GM23338 (cell line): ENCODE measurements around the gene ARHGAP27. TPM values are rescaled to one million over a fixed set of nuclear protein-coding genes. Genes with fewer than 3 reads are reported as not detected.

Source experiments
- ATAC-seq: fragments of 200-7000 bp; cut with Tn5 transposase; 3 replicates; pipeline ENCODE4 v1.9.1; 2020
- DNase-seq: peaks from one replicate; pipeline ENCODE4 v3.0.0-alpha.2; 2015; ENCODE audit warnings: low spot score
- H2AFZ ChIP-seq: fragments of 200-600 bp; sonication (generic); 2 replicates; pipeline ENCODE4 v1.8.0; 2016; ENCODE audit warnings: antibody characterized with exemption, mild to moderate bottlenecking, moderate library complexity
- H3F3A ChIP-seq: fragments of 200-600 bp; sonication (generic); replicated peaks from 2 replicates; pipeline ENCODE4 v1.8.0; 2017; ENCODE audit warnings: antibody characterized with exemption, mixed run types, low read depth
- H3K27ac ChIP-seq: fragments of 200-600 bp; sonication (generic); 2 replicates; pipeline ENCODE4 v1.6.1; 2016; ENCODE audit warnings: low read depth
- H3K27me3 ChIP-seq: fragments of 200-600 bp; sonication (generic); 2 replicates; pipeline ENCODE4 v1.8.0; 2016; ENCODE audit warnings: mild to moderate bottlenecking, mixed run types, moderate library complexity; ENCODE audit not compliant: insufficient read depth
- H3K36me3 ChIP-seq: fragments of 200-600 bp; sonication (generic); 2 replicates; pipeline ENCODE4 v1.8.0; 2016; ENCODE audit warnings: mild to moderate bottlenecking; ENCODE audit not compliant: insufficient read depth
- H3K4me1 ChIP-seq: fragments of 200-600 bp; sonication (generic); 2 replicates; pipeline ENCODE4 v1.8.0; 2016; ENCODE audit warnings: mild to moderate bottlenecking, moderate library complexity; ENCODE audit not compliant: insufficient read depth
- H3K4me2 ChIP-seq: fragments of 200-600 bp; sonication (generic); 2 replicates; pipeline ENCODE4 v1.7.1; 2017; ENCODE audit warnings: mixed run types
- H3K4me3 ChIP-seq: fragments of 200-600 bp; sonication (generic); 2 replicates; pipeline ENCODE4 v1.6.1; 2016; ENCODE audit warnings: mixed run types
- H3K79me2 ChIP-seq: fragments of 200-600 bp; sonication (generic); replicated peaks from 2 replicates; pipeline ENCODE4 v1.8.0; 2017; ENCODE audit warnings: mild to moderate bottlenecking; ENCODE audit not compliant: insufficient read depth
- H3K9me2 ChIP-seq: fragments of 200-600 bp; sonication (generic); 2 replicates; pipeline ENCODE4 v1.8.0; 2017; ENCODE audit not compliant: insufficient read depth
- H4K20me1 ChIP-seq: fragments of 200-600 bp; sonication (generic); replicated peaks from 2 replicates; pipeline ENCODE4 v1.8.0; 2017; ENCODE audit warnings: mild to moderate bottlenecking; ENCODE audit not compliant: insufficient read depth
- H3K27ac Mint-ChIP-seq: 2 replicates; pipeline ENCODE4 v1.8.0; 2020; ENCODE audit warnings: inconsistent platforms, mild to moderate bottlenecking, moderate library complexity, mixed read lengths
- H3K27me3 Mint-ChIP-seq: 3 replicates; pipeline ENCODE4 v1.8.0; 2022; ENCODE audit warnings: low read depth, mild to moderate bottlenecking, moderate library complexity, mixed read lengths, inconsistent platforms; ENCODE audit not compliant: insufficient read depth, poor library complexity
- H3K36me3 Mint-ChIP-seq: 3 replicates; pipeline ENCODE4 v1.8.0; 2021; ENCODE audit warnings: low read depth, mild to moderate bottlenecking, inconsistent platforms, moderate library complexity, mixed read lengths
- H3K4me1 Mint-ChIP-seq: 3 replicates; pipeline ENCODE4 v1.8.0; 2020; ENCODE audit warnings: mild to moderate bottlenecking, inconsistent platforms, mixed read lengths
- H3K4me3 Mint-ChIP-seq: 3 replicates; pipeline ENCODE4 v1.8.0; 2021; ENCODE audit warnings: moderate library complexity, mild to moderate bottlenecking, inconsistent platforms, mixed read lengths
- H3K9me3 Mint-ChIP-seq: 3 replicates; pipeline ENCODE4 v1.8.0; 2020; ENCODE audit warnings: moderate library complexity, mild to moderate bottlenecking, inconsistent platforms, mixed read lengths
- CREB1 ChIP-seq: fragments of 250-450 bp; sonication (Bioruptor Pico); IDR thresholded peaks from 2 replicates; pipeline ENCODE4 v1.5.0; 2020; ENCODE audit warnings: low read depth, mild to moderate bottlenecking, moderate library complexity
- EZH2 ChIP-seq: fragments of 200-600 bp; sonication (generic); IDR thresholded peaks from one replicate; pipeline ENCODE4 v1.8.0; 2017; ENCODE audit warnings: antibody characterized with exemption, mild to moderate bottlenecking, low read depth; ENCODE audit not compliant: unreplicated experiment
- JUNB ChIP-seq: IDR thresholded peaks from one replicate; pipeline ENCODE4 v1.6.1; 2016; ENCODE audit warnings: antibody characterized with exemption; ENCODE audit not compliant: unreplicated experiment
- NANOG ChIP-seq: IDR thresholded peaks from 2 replicates; pipeline ENCODE4 v1.6.1; 2016; ENCODE audit warnings: antibody characterized with exemption, borderline replicate concordance
- POLR2AphosphoS5 ChIP-seq: IDR thresholded peaks from 2 replicates; pipeline ENCODE4 v1.6.1; 2016; ENCODE audit warnings: antibody characterized with exemption, low read depth
- STAT1 ChIP-seq: IDR thresholded peaks from one replicate; pipeline ENCODE4 v1.6.1; 2016; ENCODE audit warnings: antibody characterized with exemption; ENCODE audit not compliant: unreplicated experiment
- ZNF331 ChIP-seq: fragments of 250-450 bp; sonication (Bioruptor Pico); IDR thresholded peaks from 2 replicates; pipeline ENCODE4 v1.5.0; 2020; ENCODE audit warnings: low read depth, mild to moderate bottlenecking, moderate library complexity
- polyA plus RNA-seq: library from polyadenylated mRNA; unstranded; fragments of >200 nt; fragmentation: Nextera tagmentation; extraction: Ambion mirVana; gene quantifications from 2 replicates; pipeline ENCODE4 v1.2.1, GENCODE V29; 2016
- total RNA-seq: library from RNA; depleted of rRNA; stranded (reverse); fragments of >200 nt; shearing (Covaris generic); gene quantifications from 2 replicates; pipeline ENCODE4 v1.2.3, GENCODE V29; 2014
- TF ChIP-seq, protein P1 (sequence below): IDR thresholded peaks from one replicate; pipeline ENCODE4 v1.6.1; 2018; ENCODE audit warnings: antibody characterized with exemption; ENCODE audit not compliant: unreplicated experiment
- TF ChIP-seq, protein P2 (sequence below): fragments of 250-450 bp; sonication (Bioruptor Pico); IDR thresholded peaks from 2 replicates; pipeline ENCODE4 v1.5.0; 2020; ENCODE audit warnings: mild to moderate bottlenecking, moderate library complexity

The ARHGAP27 gene
- total and polyA plus RNA-seq, 2 experiments from 2014 or later: 5.9 to 17.7 TPM

DNA sequence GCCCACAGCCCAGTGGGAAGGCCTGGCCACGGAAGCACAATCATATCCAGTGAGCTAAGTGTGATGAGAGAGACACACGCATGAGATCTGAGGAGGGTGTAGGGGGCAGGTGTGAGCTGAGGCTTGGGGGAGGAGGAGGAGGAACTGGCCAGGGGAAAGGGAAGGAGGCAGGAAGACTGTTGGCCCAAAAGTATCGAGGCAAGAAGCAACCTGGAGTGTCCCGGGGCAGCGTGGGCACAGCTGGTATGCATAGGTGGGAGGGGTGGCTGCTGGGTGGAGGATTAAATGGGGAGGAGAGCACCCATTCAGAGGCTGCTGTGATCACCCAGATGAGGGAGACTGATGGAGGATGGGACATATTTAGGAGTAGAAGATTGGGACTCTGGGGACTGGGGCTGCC lies 41.4 kb downstream of the ARHGAP27 start:
- H3K4me2 ChIP-seq: no peak overlapping the region
- no peak overlapping the region for H3K27ac ChIP-seq
- no peaks in the 10 kb centered on the region for H4K20me1 ChIP-seq
- Mint-ChIP-seq H3K27me3 (peaks cover 17% of the 10 kb centered on the region), H3K9me3 (no peaks in the 10 kb centered on the region), H3K27ac (no peak overlapping the region), H3K4me3 (no peak overlapping the region), H3K36me3 (no peaks in the 10 kb centered on the region), H3K4me1 (peaks cover 7% of the 10 kb centered on the region)
- no peaks in the 10 kb centered on the region for H3K27me3 ChIP-seq
- ATAC-seq: no peak
- no peaks in the 10 kb centered on the region for H3K9me2 ChIP-seq
- H3K4me3 ChIP-seq: no peak overlapping the region
- DNase-seq: no peak
- no peaks in the 10 kb centered on the region for H3K79me2 ChIP-seq
- peaks cover 6% of the 10 kb centered on the region; the same call in 1 of the 2 replicates for H3K4me1 ChIP-seq
- H3K36me3 ChIP-seq: no peaks in the 10 kb centered on the region
- no peak overlapping the region for H2AFZ ChIP-seq
- no peaks in the 10 kb centered on the region for H3F3A ChIP-seq
- no peak for TF ChIP-seq POLR2AphosphoS5
- no peak for TF ChIP-seq JUNB
- TF ChIP-seq ZNF331 (CRISPR knock-in tag): no peak
- no peak for TF ChIP-seq CREB1 (CRISPR knock-in tag)
- TF ChIP-seq STAT1: no peak
- TF ChIP-seq, protein P1, sequence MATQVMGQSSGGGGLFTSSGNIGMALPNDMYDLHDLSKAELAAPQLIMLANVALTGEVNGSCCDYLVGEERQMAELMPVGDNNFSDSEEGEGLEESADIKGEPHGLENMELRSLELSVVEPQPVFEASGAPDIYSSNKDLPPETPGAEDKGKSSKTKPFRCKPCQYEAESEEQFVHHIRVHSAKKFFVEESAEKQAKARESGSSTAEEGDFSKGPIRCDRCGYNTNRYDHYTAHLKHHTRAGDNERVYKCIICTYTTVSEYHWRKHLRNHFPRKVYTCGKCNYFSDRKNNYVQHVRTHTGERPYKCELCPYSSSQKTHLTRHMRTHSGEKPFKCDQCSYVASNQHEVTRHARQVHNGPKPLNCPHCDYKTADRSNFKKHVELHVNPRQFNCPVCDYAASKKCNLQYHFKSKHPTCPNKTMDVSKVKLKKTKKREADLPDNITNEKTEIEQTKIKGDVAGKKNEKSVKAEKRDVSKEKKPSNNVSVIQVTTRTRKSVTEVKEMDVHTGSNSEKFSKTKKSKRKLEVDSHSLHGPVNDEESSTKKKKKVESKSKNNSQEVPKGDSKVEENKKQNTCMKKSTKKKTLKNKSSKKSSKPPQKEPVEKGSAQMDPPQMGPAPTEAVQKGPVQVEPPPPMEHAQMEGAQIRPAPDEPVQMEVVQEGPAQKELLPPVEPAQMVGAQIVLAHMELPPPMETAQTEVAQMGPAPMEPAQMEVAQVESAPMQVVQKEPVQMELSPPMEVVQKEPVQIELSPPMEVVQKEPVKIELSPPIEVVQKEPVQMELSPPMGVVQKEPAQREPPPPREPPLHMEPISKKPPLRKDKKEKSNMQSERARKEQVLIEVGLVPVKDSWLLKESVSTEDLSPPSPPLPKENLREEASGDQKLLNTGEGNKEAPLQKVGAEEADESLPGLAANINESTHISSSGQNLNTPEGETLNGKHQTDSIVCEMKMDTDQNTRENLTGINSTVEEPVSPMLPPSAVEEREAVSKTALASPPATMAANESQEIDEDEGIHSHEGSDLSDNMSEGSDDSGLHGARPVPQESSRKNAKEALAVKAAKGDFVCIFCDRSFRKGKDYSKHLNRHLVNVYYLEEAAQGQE: no peak
- no peak for TF ChIP-seq NANOG
- TF ChIP-seq, protein P2, sequence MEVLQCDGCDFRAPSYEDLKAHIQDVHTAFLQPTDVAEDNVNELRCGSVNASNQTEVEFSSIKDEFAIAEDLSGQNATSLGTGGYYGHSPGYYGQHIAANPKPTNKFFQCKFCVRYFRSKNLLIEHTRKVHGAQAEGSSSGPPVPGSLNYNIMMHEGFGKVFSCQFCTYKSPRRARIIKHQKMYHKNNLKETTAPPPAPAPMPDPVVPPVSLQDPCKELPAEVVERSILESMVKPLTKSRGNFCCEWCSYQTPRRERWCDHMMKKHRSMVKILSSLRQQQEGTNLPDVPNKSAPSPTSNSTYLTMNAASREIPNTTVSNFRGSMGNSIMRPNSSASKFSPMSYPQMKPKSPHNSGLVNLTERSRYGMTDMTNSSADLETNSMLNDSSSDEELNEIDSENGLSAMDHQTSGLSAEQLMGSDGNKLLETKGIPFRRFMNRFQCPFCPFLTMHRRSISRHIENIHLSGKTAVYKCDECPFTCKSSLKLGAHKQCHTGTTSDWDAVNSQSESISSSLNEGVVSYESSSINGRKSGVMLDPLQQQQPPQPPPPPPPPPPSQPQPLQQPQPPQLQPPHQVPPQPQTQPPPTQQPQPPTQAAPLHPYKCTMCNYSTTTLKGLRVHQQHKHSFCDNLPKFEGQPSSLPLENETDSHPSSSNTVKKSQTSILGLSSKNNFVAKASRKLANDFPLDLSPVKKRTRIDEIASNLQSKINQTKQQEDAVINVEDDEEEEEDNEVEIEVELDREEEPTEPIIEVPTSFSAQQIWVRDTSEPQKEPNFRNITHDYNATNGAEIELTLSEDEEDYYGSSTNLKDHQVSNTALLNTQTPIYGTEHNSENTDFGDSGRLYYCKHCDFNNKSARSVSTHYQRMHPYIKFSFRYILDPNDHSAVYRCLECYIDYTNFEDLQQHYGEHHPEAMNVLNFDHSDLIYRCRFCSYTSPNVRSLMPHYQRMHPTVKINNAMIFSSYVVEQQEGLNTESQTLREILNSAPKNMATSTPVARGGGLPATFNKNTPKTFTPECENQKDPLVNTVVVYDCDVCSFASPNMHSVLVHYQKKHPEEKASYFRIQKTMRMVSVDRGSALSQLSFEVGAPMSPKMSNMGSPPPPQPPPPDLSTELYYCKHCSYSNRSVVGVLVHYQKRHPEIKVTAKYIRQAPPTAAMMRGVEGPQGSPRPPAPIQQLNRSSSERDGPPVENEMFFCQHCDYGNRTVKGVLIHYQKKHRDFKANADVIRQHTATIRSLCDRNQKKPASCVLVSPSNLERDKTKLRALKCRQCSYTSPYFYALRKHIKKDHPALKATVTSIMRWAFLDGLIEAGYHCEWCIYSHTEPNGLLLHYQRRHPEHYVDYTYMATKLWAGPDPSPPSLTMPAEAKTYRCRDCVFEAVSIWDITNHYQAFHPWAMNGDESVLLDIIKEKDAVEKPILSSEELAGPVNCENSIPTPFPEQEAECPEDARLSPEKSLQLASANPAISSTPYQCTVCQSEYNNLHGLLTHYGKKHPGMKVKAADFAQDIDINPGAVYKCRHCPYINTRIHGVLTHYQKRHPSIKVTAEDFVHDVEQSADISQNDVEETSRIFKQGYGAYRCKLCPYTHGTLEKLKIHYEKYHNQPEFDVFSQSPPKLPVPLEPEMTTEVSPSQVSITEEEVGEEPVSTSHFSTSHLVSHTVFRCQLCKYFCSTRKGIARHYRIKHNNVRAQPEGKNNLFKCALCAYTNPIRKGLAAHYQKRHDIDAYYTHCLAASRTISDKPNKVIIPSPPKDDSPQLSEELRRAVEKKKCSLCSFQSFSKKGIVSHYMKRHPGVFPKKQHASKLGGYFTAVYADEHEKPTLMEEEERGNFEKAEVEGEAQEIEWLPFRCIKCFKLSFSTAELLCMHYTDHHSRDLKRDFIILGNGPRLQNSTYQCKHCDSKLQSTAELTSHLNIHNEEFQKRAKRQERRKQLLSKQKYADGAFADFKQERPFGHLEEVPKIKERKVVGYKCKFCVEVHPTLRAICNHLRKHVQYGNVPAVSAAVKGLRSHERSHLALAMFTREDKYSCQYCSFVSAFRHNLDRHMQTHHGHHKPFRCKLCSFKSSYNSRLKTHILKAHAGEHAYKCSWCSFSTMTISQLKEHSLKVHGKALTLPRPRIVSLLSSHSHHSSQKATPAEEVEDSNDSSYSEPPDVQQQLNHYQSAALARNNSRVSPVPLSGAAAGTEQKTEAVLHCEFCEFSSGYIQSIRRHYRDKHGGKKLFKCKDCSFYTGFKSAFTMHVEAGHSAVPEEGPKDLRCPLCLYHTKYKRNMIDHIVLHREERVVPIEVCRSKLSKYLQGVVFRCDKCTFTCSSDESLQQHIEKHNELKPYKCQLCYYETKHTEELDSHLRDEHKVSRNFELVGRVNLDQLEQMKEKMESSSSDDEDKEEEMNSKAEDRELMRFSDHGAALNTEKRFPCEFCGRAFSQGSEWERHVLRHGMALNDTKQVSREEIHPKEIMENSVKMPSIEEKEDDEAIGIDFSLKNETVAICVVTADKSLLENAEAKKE (CRISPR knock-in tag): no peak
- TF ChIP-seq EZH2: no peak
